GM23248 (cell line): ENCODE measurements around the gene PRRG2. TPM values are rescaled to one million over a fixed set of nuclear protein-coding genes. Genes with fewer than 3 reads are reported as not detected.

Experiments used
- DNase-seq: peaks from one replicate; pipeline ENCODE4 v3.0.0-alpha.2; 2015
- H2AFZ ChIP-seq: fragments of 200-600 bp; sonication (generic); 2 replicates; pipeline ENCODE4 v1.6.1; 2016; ENCODE audit warnings: antibody characterized with exemption
- H3F3A ChIP-seq: fragments of 200-600 bp; sonication (generic); 2 replicates; pipeline ENCODE4 v1.6.1; 2016; ENCODE audit warnings: mild to moderate bottlenecking, antibody characterized with exemption, mixed run types; ENCODE audit not compliant: insufficient read depth
- H3K27ac ChIP-seq: fragments of 200-600 bp; sonication (generic); 2 replicates; pipeline ENCODE4 v1.5.1; 2016; ENCODE audit warnings: mild to moderate bottlenecking
- H3K27me3 ChIP-seq: fragments of 200-600 bp; sonication (generic); replicated peaks from 2 replicates; pipeline ENCODE4 v1.6.1; 2016; ENCODE audit warnings: mild to moderate bottlenecking; ENCODE audit not compliant: insufficient read depth
- H3K36me3 ChIP-seq: fragments of 200-600 bp; sonication (generic); 2 replicates; pipeline ENCODE4 v1.6.1; 2016; ENCODE audit warnings: low read depth, mild to moderate bottlenecking
- H3K4me1 ChIP-seq: fragments of 200-600 bp; sonication (generic); 2 replicates; pipeline ENCODE4 v1.6.1; 2016; ENCODE audit warnings: mild to moderate bottlenecking; ENCODE audit not compliant: insufficient read depth
- H3K4me2 ChIP-seq: fragments of 200-600 bp; sonication (generic); one replicate; pipeline ENCODE4 v1.6.1; 2016; ENCODE audit warnings: mild to moderate bottlenecking; ENCODE audit not compliant: unreplicated experiment
- H3K4me3 ChIP-seq: fragments of 200-600 bp; sonication (generic); 2 replicates; pipeline ENCODE4 v1.5.1; 2016; ENCODE audit warnings: mild to moderate bottlenecking
- H3K79me2 ChIP-seq: fragments of 200-600 bp; sonication (generic); 2 replicates; pipeline ENCODE4 v1.6.1; 2016; ENCODE audit warnings: mild to moderate bottlenecking; ENCODE audit not compliant: insufficient read depth
- H3K9ac ChIP-seq: fragments of 200-600 bp; sonication (generic); 2 replicates; pipeline ENCODE4 v1.6.1; 2016; ENCODE audit warnings: mild to moderate bottlenecking
- H3K9me2 ChIP-seq: fragments of 200-600 bp; sonication (generic); 2 replicates; pipeline ENCODE4 v1.6.1; 2016; ENCODE audit warnings: mixed run types, mild to moderate bottlenecking, moderate library complexity; ENCODE audit not compliant: insufficient read depth
- H3K9me3 ChIP-seq: fragments of 200-600 bp; sonication (generic); one replicate; pipeline ENCODE4 v1.6.1; 2017; ENCODE audit warnings: low read depth
- H4K20me1 ChIP-seq: fragments of 200-600 bp; sonication (generic); 2 replicates; pipeline ENCODE4 v1.6.0; 2016; ENCODE audit not compliant: insufficient read depth
- EZH2 ChIP-seq: fragments of 200-600 bp; sonication (generic); IDR thresholded peaks from 2 replicates; pipeline ENCODE4 v1.6.1; 2018; ENCODE audit warnings: antibody characterized with exemption, mild to moderate bottlenecking; ENCODE audit not compliant: insufficient read depth, poor library complexity, severe bottlenecking
- EZH2phosphoT487 ChIP-seq: fragments of 200-600 bp; sonication (generic); IDR thresholded peaks from 2 replicates; pipeline ENCODE4 v1.6.1; 2018; ENCODE audit warnings: antibody characterized with exemption, moderate library complexity, mild to moderate bottlenecking, low read depth; ENCODE audit not compliant: insufficient read depth
- WGBS, 2 experiments: methylation state at CpG; one replicate each; pipeline ENCODE4 v1.1.6; 2015 to 2017; ENCODE audit warnings: low lambda C conversion rate in 2 of 2, low coverage in 1 of 2; ENCODE audit errors: missing lambda C conversion rate in 2 of 2; 5-methylcytosine and 5-hydroxymethylcytosine counted together
- in situ Hi-C: fragments of 300-500 bp; cut with MboI; formaldehyde crosslinking; loops from 2 replicates; pipeline ENCODE4 v1.15.0; 2020
- polyA plus RNA-seq: library from polyadenylated mRNA; unstranded; fragments of >200 nt; fragmentation: Nextera tagmentation; extraction: Ambion mirVana; gene quantifications from 2 replicates; pipeline ENCODE4 v1.2.1, GENCODE V29; 2016
- total RNA-seq: library from RNA; depleted of rRNA; stranded (reverse); fragments of >200 nt; shearing (Covaris generic); gene quantifications from 2 replicates; pipeline ENCODE4 v1.2.3, GENCODE V29; 2014

PRRG2 gene
- total and polyA plus RNA-seq, 2 experiments from 2014 or later = 0.13 TPM; not detected in 1

DNA sequence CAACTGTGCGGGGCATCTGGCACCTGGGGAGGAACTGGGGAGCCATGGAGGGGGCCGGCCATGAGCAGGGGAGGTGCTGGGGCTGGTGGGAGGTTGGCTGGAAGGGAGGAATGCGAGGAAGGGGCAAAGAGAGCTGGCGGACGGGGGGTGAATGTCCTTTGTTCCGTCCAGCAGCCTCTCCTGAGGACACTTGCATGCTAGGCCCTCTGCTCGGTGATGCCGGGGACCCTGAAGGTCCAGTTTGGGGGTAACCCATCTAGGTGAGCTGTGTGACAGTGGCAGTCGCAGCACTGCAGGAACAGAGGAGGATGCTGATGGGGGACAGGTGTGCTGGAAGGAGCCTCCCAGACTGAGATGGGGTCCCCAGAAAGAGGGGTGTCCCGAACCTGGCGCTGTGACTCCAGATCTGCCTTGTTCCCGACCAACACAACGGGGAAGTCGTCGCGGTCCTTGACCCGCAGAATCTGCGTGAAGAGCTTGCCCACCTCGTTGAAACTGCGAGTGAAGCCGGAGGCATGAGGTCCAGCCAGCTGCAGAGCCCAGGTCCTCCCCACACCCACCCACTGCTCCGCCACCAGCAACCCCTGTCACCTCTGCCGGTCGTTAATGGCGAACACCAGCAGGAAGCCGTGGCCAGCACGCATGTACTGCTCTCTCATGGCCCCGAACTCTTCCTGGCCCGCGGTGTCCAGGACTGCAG lies 55.3 kb downstream of the PRRG2 start:
- peaks cover 7% of the 10 kb centered on the region; the same call in 1 of the 2 replicates for H3K36me3 ChIP-seq
- H3K27ac ChIP-seq = no peak overlapping the region
- peaks cover 24% of the 10 kb centered on the region for H3K79me2 ChIP-seq
- no peak overlapping the region for H3K4me3 ChIP-seq
- 0 out of 2 replicates have a peak, but pooled peaks cover 3% of the 10 kb centered on the region for H3K4me1 ChIP-seq
- H3K9me3 ChIP-seq = no peaks in the 10 kb centered on the region
- DNase-seq = no peak
- no peaks in the 10 kb centered on the region for H3K27me3 ChIP-seq
- H3F3A ChIP-seq = peaks cover 25% of the 10 kb centered on the region
- in situ Hi-C loops = no loop called here
- no peaks in the 10 kb centered on the region for H4K20me1 ChIP-seq
- H3K9ac ChIP-seq = no peak overlapping the region
- 85 to 89% methylated on average over 20 to 30 of the region's 30 CpGs for WGBS, 2 experiments
- TF ChIP-seq EZH2 (no peak), EZH2phosphoT487 (no peak)
- H3K9me2 ChIP-seq = no peaks in the 10 kb centered on the region
- no peak overlapping the region for H3K4me2 ChIP-seq
- H2AFZ ChIP-seq = no peak overlapping the region

DNA sequence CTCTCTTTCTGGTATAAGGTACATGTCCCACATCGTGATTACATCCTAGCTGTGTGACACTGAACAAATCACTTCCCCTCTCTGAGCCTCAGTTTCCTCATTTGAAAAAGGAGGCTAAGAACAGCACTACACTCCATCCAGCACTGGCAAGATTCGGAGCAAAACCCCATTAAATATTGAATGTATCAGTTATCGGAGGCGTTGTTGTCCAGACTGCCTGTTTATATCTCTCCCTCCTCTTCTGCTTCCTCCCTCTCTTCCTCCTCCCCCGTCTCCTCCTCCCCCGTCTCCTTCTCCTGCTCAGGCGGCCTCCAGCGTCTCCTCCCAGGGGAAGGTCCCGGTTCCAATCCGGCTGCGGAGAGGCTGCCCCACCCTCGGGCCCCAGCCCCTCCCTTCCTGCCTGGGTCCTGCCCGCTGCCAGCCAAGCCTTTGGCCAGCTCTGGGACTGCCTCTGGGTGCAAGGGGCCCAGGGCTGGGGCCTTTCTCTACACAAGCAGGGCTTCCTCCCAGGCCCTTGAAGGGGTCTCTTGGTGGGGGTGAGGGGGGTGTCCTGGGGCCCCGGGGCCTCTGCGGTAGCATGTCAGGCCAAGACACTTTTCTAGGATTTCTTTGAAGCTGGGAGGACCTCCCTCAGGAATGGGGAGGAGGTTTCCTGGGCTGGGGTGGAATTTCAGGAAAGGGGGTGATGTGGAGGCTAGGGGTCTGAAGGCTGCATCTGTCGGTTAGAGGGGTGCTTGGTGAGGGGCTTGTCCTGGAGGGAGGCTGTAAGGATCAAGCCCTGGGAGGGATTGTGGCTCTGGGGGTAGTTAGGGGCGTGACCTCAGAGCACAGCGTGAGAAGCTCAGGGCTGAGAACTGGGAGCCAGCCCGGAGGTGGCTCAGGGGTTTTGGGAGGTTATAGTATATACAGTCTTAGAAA lies 57.0 kb downstream of the PRRG2 start:
- Histone ChIP-seq H4K20me1 (no peaks in the 10 kb centered on the region), H3K4me2 (peak overlapping the region; percentile 97), H2AFZ (peak overlapping the region; percentile 14; the same call in 1 of the 2 replicates), H3K9ac (peak overlapping the region; percentile 95), H3F3A (peaks cover 19% of the 10 kb centered on the region), H3K9me3 (no peaks in the 10 kb centered on the region), H3K27ac (peak overlapping the region; percentile 88), H3K79me2 (peaks cover 34% of the 10 kb centered on the region), H3K4me1 (peaks cover 5% of the 10 kb centered on the region), H3K4me3 (peak overlapping the region; percentile 95), H3K9me2 (no peaks in the 10 kb centered on the region), H3K36me3 (peaks cover 7% of the 10 kb centered on the region; the same call in 1 of the 2 replicates), H3K27me3 (no peaks in the 10 kb centered on the region)
- WGBS, 2 experiments = 3 to 4% methylated on average over 17 to 19 of the region's 19 CpGs
- TF ChIP-seq EZH2phosphoT487 (no peak), EZH2 (no peak)
- DNase-seq = peak; percentile 88
- in situ Hi-C loops = no loop called here

DNA sequence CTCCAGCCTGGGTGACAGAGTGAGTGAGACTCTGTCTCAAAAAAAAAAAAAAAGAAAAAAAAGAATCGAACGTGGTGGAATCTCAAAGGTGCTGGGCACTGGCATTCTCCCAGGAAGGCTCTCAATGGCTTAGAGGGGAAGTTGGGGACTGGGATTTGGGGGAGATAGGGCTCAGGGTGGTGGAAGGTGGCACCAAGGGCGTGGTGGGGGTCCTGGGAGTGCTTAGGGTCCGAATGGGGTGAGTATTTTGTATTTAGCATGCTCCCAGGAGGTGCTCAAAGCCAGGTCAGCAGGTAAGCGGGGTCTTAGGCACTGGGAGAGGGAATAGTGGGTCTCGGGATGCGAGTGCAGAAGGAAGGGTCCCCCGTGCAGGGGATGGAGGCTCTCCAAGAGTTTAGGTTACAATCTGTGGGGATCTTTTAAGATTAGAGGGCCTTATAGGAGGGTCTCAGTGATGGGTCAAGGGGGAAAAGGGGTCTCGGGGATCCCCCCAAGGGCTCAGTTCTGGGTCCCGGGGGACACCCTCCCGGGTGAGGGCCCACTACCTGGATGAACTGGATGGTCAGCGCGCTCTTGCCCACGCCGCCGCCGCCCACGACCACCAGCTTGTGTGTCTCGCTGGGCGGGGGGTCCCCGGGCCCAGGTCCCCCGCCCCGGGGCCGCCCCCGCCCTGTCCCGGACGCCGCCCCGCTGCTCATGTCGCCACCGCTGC lies 58.4 kb downstream of the PRRG2 start:
- Histone ChIP-seq H3K9ac (peak overlapping the region; percentile 95), H3K27me3 (no peaks in the 10 kb centered on the region), H3K4me2 (peak overlapping the region; percentile 97), H4K20me1 (no peaks in the 10 kb centered on the region), H3K36me3 (peaks cover 7% of the 10 kb centered on the region; the same call in 1 of the 2 replicates), H3F3A (peaks cover 9% of the 10 kb centered on the region), H3K27ac (peak overlapping the region; percentile 88), H3K4me1 (peaks cover 14% of the 10 kb centered on the region), H3K9me3 (no peaks in the 10 kb centered on the region), H3K79me2 (peaks cover 49% of the 10 kb centered on the region), H3K4me3 (peak overlapping the region; percentile 95), H3K9me2 (no peaks in the 10 kb centered on the region), H2AFZ (no peak overlapping the region)
- TF ChIP-seq EZH2 (no peak), EZH2phosphoT487 (no peak)
- in situ Hi-C loops = no loop called here
- WGBS, 2 experiments = 4 to 5% methylated on average over 13 to 22 of the region's 31 CpGs
- peak; percentile 54 for DNase-seq
